ENCODE data around the gene RREB1.

- TF ChIP-seq CTCF (IDR thresholded peaks at IDR 0.05) (no peak), POLR2A (IDR thresholded peaks at IDR 0.05; ENCODE audit: low read depth) (no peak)
These were observed 188.8 kb downstream of the RREB1 start for GRCh38 chr6:7296602-7297001.
